A549 (cell line): ENCODE data around the gene PRR5L.

Experiments used
- CHD4 ChIP-seq: fragments of 200-600 bp; sonication (generic); IDR thresholded peaks from 2 replicates; pipeline ENCODE4 v1.6.1; 2016; ENCODE audit warnings: antibody characterized with exemption, mild to moderate bottlenecking, borderline replicate concordance
- CTCF ChIP-seq: fragments of >200 bp; sonication (Bioruptor Twin); formaldehyde crosslinking; IDR thresholded peaks from 3 replicates; pipeline ENCODE4 v1.5.1; 2016
- EP300 ChIP-seq, 2 experiments: fragments of >200 bp; sonication (Bioruptor Twin); formaldehyde crosslinking; IDR thresholded peaks; 2 replicates in 1 of 2; 3 replicates in 1 of 2; pipeline ENCODE4 v1.6.1; 2016 to 2017
- ESRRA ChIP-seq: fragments of 150-350 bp; IDR thresholded peaks from 2 replicates; pipeline ENCODE4 v1.6.1; 2014; ENCODE audit warnings: mild to moderate bottlenecking, low read length, borderline replicate concordance
- GATA3 ChIP-seq: IDR thresholded peaks from 2 replicates; pipeline ENCODE4 v1.6.1; 2012; ENCODE audit warnings: borderline replicate concordance
- HOXB13 ChIP-seq: fragments of 250-450 bp; sonication (Bioruptor Pico); IDR thresholded peaks from 2 replicates; pipeline ENCODE4 v1.5.0; 2020; ENCODE audit warnings: low read depth, mild to moderate bottlenecking, moderate library complexity
- KDM5A ChIP-seq: fragments of 200-600 bp; sonication (generic); IDR thresholded peaks from 2 replicates; pipeline ENCODE4 v1.6.1; 2016; ENCODE audit warnings: antibody characterized with exemption, mild to moderate bottlenecking
- MAFK ChIP-seq: fragments of 450-650 bp; IDR thresholded peaks from 2 replicates; pipeline ENCODE4 v1.6.1; 2014; ENCODE audit not compliant: partially characterized antibody
- MAX ChIP-seq: IDR thresholded peaks from 2 replicates; pipeline ENCODE4 v1.6.1; 2012
- NR3C1 ChIP-seq: fragments of >200 bp; sonication (Bioruptor Twin); formaldehyde crosslinking; IDR thresholded peaks from 3 replicates; pipeline ENCODE4 v1.6.1; 2017
- POLR2A ChIP-seq: IDR thresholded peaks from 2 replicates; pipeline ENCODE4 v1.6.1; 2012; ENCODE audit warnings: mild to moderate bottlenecking, low read length
- POLR2AphosphoS2 ChIP-seq: conservative IDR thresholded peaks from 2 replicates; pipeline ENCODE4 v1.6.1; 2012; ENCODE audit warnings: low read length, improper control_type of control experiment, inconsistent platforms
- REST ChIP-seq: fragments of 200-600 bp; sonication (generic); IDR thresholded peaks from 2 replicates; pipeline ENCODE4 v1.6.1; 2016; ENCODE audit warnings: antibody characterized with exemption, mild to moderate bottlenecking, moderate library complexity

GRCh38 chr11:36266767-36267166 lies 29.3 kb upstream of the PRR5L start:
- TF ChIP-seq POLR2A (no peak), POLR2AphosphoS2 (no peak), KDM5A (no peak), REST (no peak), CTCF (no peak), MAFK (no peak), ESRRA (no peak), CHD4 (no peak), MAX (no peak), NR3C1 (no peak), HOXB13 (no peak), EP300 (IDR thresholded peaks at IDR 0.05) (no peak), GATA3 (no peak)
